ENCODE data around the gene BTNL8.

DNA sequence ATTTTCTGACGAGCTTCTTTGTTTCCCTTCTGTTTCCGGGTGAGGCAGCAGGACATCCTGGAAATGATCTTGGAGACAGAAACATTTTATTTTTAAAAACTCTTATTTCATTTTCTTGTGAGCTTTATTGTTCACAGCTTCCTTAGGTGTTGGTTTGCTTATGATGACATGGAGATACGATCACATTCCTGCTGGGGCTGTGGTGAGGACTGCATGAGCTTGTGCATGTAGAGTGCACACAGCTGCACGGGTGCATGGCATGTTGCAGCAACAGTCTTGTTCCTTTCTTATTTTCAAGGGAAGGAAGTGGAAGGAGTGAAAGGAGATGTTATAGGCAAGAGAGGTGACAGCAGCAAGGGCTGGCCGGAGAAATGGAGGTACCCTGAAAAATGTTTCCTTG is 1.2 kb downstream of the BTNL8 start:
- TF ChIP-seq ISL1 (CRISPR knock-in tag; IDR thresholded peaks at IDR 0.05) (no peak), SNAI2 (CRISPR knock-in tag; IDR thresholded peaks at IDR 0.05) (no peak), ZFP30 (CRISPR knock-in tag; IDR thresholded peaks at IDR 0.05) (no peak), OSR1 (CRISPR knock-in tag; IDR thresholded peaks at IDR 0.05) (no peak), TCF4 (CRISPR knock-in tag; IDR thresholded peaks at IDR 0.05; ENCODE audit: borderline replicate concordance) (no peak), ZNF8 (CRISPR knock-in tag; IDR thresholded peaks at IDR 0.05) (no peak), ZFP3 (CRISPR knock-in tag; IDR thresholded peaks at IDR 0.05) (no peak)
- TF ChIP-seq, protein P1, sequence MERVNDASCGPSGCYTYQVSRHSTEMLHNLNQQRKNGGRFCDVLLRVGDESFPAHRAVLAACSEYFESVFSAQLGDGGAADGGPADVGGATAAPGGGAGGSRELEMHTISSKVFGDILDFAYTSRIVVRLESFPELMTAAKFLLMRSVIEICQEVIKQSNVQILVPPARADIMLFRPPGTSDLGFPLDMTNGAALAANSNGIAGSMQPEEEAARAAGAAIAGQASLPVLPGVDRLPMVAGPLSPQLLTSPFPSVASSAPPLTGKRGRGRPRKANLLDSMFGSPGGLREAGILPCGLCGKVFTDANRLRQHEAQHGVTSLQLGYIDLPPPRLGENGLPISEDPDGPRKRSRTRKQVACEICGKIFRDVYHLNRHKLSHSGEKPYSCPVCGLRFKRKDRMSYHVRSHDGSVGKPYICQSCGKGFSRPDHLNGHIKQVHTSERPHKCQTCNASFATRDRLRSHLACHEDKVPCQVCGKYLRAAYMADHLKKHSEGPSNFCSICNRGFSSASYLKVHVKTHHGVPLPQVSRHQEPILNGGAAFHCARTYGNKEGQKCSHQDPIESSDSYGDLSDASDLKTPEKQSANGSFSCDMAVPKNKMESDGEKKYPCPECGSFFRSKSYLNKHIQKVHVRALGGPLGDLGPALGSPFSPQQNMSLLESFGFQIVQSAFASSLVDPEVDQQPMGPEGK (CRISPR knock-in tag; IDR thresholded peaks at IDR 0.05; ENCODE audit: borderline replicate concordance): no peak

Data from SK-N-SH treated with all-trans-retinoic acid at 6 μM for 48 hours (cell line).